Measurements from ENCODE around the gene PYGL. TPM values are rescaled to one million over a fixed set of nuclear protein-coding genes. Genes with fewer than 3 reads are reported as not detected.

The PYGL gene
- total RNA-seq, 1 donor, result 123 TPM

DNA sequence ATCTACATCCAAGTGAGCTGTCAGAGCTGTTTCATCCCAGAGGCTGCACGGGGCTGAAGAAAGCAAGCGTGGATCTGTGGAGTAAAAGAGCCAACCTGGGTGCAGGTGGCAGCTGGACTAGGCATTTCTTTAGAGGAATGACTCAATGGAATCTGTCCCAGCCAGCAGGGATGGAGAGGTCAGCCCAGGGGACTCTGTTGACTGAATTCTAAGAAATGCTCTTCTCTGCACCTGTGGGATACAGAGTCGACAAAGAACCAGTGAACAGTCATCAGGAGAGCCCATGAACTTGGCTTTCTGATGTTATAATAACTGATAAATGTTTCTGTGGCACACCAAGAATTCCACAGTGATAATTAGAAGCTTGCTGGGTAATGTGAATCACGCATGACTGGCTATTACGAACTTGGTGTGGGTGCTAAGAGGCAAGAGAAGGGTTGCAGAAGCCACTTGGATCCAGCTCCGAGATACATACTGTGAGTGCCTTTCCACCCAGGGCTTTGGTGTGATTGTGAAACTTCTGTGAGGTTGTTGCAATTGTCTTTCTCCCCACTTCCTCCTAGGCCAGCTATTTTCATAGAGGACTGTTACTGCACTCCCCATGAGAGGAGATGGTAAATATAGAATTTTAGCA, 16.2 kb downstream of the PYGL start:
- no peaks in the 10 kb centered on the region for H3K79me2 ChIP-seq (ENCODE audit: insufficient read depth, low read length)
- no peaks in the 10 kb centered on the region for H4K20me1 ChIP-seq (ENCODE audit: insufficient read depth, low read length)
- no peak for TF ChIP-seq CTCF (IDR thresholded peaks at IDR 0.05; ENCODE audit: extremely low read depth, low read depth, low read length)
- H3K4me3 ChIP-seq (ENCODE audit: insufficient read depth, low read length), result no peak overlapping the region
- no peaks in the 10 kb centered on the region for H3K9me3 ChIP-seq (ENCODE audit: low read depth, low read length)
- H2AFZ ChIP-seq (ENCODE audit: low read length), result no peak overlapping the region
- H3K27ac ChIP-seq (ENCODE audit: low read depth, low read length), result peak overlapping the region; percentile 60
- peaks cover 19% of the 10 kb centered on the region for H3K4me1 ChIP-seq (ENCODE audit: insufficient read depth, low read length)
- peak overlapping the region; percentile 28 for H3K4me2 ChIP-seq (ENCODE audit: insufficient read depth, low read length)
- no peaks in the 10 kb centered on the region for H3K27me3 ChIP-seq (ENCODE audit: insufficient read depth, low read length)
- DNase-seq (ENCODE audit: insufficient read length, low spot score, missing footprints), result no peak
- H3K36me3 ChIP-seq (ENCODE audit: insufficient read depth, low read length), result peaks cover 65% of the 10 kb centered on the region

GRCh38 chr14:50926851-50927386, 17.4 kb downstream of the PYGL start:
- Histone ChIP-seq H3K27me3 (ENCODE audit: insufficient read depth, low read length) (no peaks in the 10 kb centered on the region), H2AFZ (ENCODE audit: low read length) (no peak overlapping the region), H3K4me3 (ENCODE audit: insufficient read depth, low read length) (no peak overlapping the region), H3K79me2 (ENCODE audit: insufficient read depth, low read length) (no peaks in the 10 kb centered on the region), H3K36me3 (ENCODE audit: insufficient read depth, low read length) (peaks cover 65% of the 10 kb centered on the region), H3K9me3 (ENCODE audit: low read depth, low read length) (no peaks in the 10 kb centered on the region), H3K27ac (ENCODE audit: low read depth, low read length) (no peak overlapping the region), H3K4me2 (ENCODE audit: insufficient read depth, low read length) (no peak overlapping the region), H3K4me1 (ENCODE audit: insufficient read depth, low read length) (peaks cover 19% of the 10 kb centered on the region), H4K20me1 (ENCODE audit: insufficient read depth, low read length) (no peaks in the 10 kb centered on the region)
- DNase-seq (ENCODE audit: insufficient read length, low spot score, missing footprints), result no peak
- TF ChIP-seq CTCF (IDR thresholded peaks at IDR 0.05; ENCODE audit: extremely low read depth, low read depth, low read length), result no peak

DNA sequence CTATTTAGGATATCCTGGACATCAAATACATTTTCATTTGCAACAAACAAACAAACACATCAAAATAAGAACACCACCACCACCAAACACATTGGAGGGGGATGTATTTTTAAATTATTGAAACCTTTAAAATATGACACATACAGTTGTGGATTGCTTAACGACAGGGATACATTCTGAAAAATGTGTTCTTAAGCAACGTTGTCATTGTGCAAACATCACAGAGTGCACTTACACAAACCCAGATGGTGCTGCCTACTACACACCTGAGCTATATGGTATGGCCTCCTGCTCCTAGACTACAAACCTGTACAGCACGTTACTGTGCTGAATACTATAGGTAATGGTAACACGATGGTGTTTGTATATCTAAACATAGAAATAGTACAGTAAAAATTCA, 19.4 kb downstream of the PYGL start:
- H3K4me2 ChIP-seq (ENCODE audit: insufficient read depth, low read length), result no peak overlapping the region
- H3K27me3 ChIP-seq (ENCODE audit: insufficient read depth, low read length), result no peaks in the 10 kb centered on the region
- H3K79me2 ChIP-seq (ENCODE audit: insufficient read depth, low read length), result no peaks in the 10 kb centered on the region
- H3K27ac ChIP-seq (ENCODE audit: low read depth, low read length), result no peak overlapping the region
- peaks cover 52% of the 10 kb centered on the region for H3K36me3 ChIP-seq (ENCODE audit: insufficient read depth, low read length)
- no peak for TF ChIP-seq CTCF (IDR thresholded peaks at IDR 0.05; ENCODE audit: extremely low read depth, low read depth, low read length)
- H3K4me3 ChIP-seq (ENCODE audit: insufficient read depth, low read length), result no peak overlapping the region
- H3K9me3 ChIP-seq (ENCODE audit: low read depth, low read length), result no peaks in the 10 kb centered on the region
- no peaks in the 10 kb centered on the region for H4K20me1 ChIP-seq (ENCODE audit: insufficient read depth, low read length)
- peaks cover 33% of the 10 kb centered on the region for H3K4me1 ChIP-seq (ENCODE audit: insufficient read depth, low read length)
- no peak overlapping the region for H2AFZ ChIP-seq (ENCODE audit: low read length)
- no peak for DNase-seq (ENCODE audit: insufficient read length, low spot score, missing footprints)

GRCh38 chr14:50924236-50924635, 20.0 kb downstream of the PYGL start:
- Histone ChIP-seq H3K4me2 (ENCODE audit: insufficient read depth, low read length) (no peak overlapping the region), H3K36me3 (ENCODE audit: insufficient read depth, low read length) (peaks cover 53% of the 10 kb centered on the region)

More at GRCh38 chr14:50924236-50924635, 20.0 kb downstream of the PYGL start:
- H3K27ac ChIP-seq (ENCODE audit: low read depth, low read length), result no peak overlapping the region
- peaks cover 35% of the 10 kb centered on the region for H3K4me1 ChIP-seq (ENCODE audit: insufficient read depth, low read length)
- H2AFZ ChIP-seq (ENCODE audit: low read length), result no peak overlapping the region
- no peaks in the 10 kb centered on the region for H4K20me1 ChIP-seq (ENCODE audit: insufficient read depth, low read length)
- H3K4me3 ChIP-seq (ENCODE audit: insufficient read depth, low read length), result no peak overlapping the region
- TF ChIP-seq CTCF (IDR thresholded peaks at IDR 0.05; ENCODE audit: extremely low read depth, low read depth, low read length), result no peak
- H3K9me3 ChIP-seq (ENCODE audit: low read depth, low read length), result no peaks in the 10 kb centered on the region
- no peaks in the 10 kb centered on the region for H3K79me2 ChIP-seq (ENCODE audit: insufficient read depth, low read length)
- H3K27me3 ChIP-seq (ENCODE audit: insufficient read depth, low read length), result no peaks in the 10 kb centered on the region
- no peak for DNase-seq (ENCODE audit: insufficient read length, low spot score, missing footprints)
